Skeletal muscle tissue (tissue), 4 donors: ENCODE data around the gene WNT11. TPM values are rescaled to one million over a fixed set of nuclear protein-coding genes. Genes with fewer than 3 reads are reported as not detected.

Experiments used
- H3K27ac ChIP-seq: one replicate; pipeline ENCODE4 v1.7.0; 2013; ENCODE audit warnings: mild to moderate bottlenecking, low read depth, low read length, inconsistent platforms
- H3K27me3 ChIP-seq, 3 donors: one replicate each; pipeline ENCODE4 v1.7.0; 2013; ENCODE audit warnings: low read length in 3 of 3; ENCODE audit not compliant: control insufficient read depth in 3 of 3, insufficient read depth in 3 of 3
- H3K36me3 ChIP-seq, 3 donors: one replicate each; pipeline ENCODE4 v1.7.0; 2013; ENCODE audit warnings: low read length in 3 of 3; ENCODE audit not compliant: control insufficient read depth in 3 of 3, insufficient read depth in 3 of 3
- H3K4me1 ChIP-seq, 3 donors: one replicate each; pipeline ENCODE4 v1.7.0; 2013; ENCODE audit warnings: low read length in 3 of 3, mild to moderate bottlenecking in 3 of 3; ENCODE audit not compliant: control insufficient read depth in 3 of 3, insufficient read depth in 3 of 3
- H3K4me3 ChIP-seq, 3 donors: one replicate each; pipeline ENCODE4 v1.7.0; 2013; ENCODE audit warnings: low read length in 3 of 3
- H3K9ac ChIP-seq, 3 donors: one replicate each; pipeline ENCODE4 v1.7.0; 2013; ENCODE audit warnings: low read length in 3 of 3, mild to moderate bottlenecking in 3 of 3, moderate library complexity in 2 of 3, low read depth in 1 of 3
- H3K9me3 ChIP-seq, 3 donors: one replicate each; pipeline ENCODE4 v1.7.0; 2013; ENCODE audit warnings: low read length in 3 of 3; ENCODE audit not compliant: control insufficient read depth in 3 of 3
- total RNA-seq: library from RNA; depleted of rRNA; stranded (reverse); fragments of >200 nt; gene quantifications from one replicate; pipeline ENCODE4 v1.2.3, GENCODE V29; 2014
- donor health status: Osteomylitis.

Gene WNT11
- total RNA-seq, 1 donor from 2014 or later: 18.3 TPM

DNA sequence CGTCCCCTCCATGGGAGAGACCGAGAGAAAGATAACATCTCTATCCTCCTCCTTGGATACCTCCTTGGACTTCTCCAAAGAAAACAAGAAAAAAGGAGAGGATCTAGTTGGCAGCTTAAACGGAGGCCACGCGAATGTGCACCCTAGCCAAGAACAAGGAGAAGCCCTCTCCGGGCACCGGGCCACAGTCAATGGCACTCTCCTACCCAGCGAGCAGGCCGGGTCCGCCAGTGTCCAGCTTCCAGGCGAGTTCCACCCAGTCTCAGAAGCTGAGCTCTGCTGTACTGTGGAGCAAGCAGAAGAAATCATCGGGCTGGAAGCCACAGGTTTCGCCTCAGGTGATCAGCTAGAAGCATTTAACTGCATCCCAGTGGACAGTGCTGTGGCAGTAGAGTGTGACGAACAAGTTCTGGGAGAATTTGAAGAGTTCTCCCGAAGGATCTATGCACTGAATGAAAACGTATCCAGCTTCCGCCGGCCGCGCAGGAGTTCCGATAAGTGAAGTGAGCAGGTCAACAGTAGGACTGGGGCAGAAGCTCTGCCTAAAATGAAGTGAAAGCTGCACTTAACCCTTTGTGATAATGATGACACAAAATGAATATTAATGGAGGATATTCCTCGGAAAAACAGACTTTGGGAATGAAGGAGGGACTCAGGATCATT is 65.3 kb downstream of the WNT11 start:
- no peaks in the 10 kb centered on the region for H3K27me3 ChIP-seq
- H3K4me3 ChIP-seq: no peak overlapping the region
- peaks cover 6 to 12% (median 8%) of the 10 kb centered on the region in 3 donors for H3K36me3 ChIP-seq
- H3K27ac ChIP-seq: no peak overlapping the region
- no peaks in the 10 kb centered on the region for H3K9me3 ChIP-seq
- no peak overlapping the region for H3K9ac ChIP-seq
- H3K4me1 ChIP-seq: peaks cover 0 to 4% (median 2%) of the 10 kb centered on the region in 3 donors

DNA sequence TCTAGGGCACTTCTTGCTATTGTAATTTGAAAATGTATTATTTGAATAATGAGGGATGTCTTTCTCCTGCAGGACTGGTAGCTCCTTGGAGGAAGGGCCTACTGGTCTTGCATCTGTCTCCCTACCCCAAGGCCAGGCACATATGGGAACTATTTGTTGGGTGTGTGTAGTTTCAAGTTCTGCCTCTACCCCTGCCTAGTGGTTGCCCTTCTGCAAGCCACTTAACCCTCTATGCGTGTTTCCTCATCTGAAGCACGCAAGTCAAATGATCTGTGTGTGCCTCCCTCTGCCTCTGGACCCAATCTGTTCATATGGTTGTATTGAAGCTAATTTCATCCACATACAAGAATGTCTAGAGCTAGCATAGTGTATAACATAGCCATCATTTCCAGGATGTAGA is 67.0 kb downstream of the WNT11 start:
- H3K27me3 ChIP-seq: no peaks in the 10 kb centered on the region
- no peaks in the 10 kb centered on the region for H3K9me3 ChIP-seq
- peaks cover 6 to 12% (median 8%) of the 10 kb centered on the region in 3 donors for H3K36me3 ChIP-seq
- no peak overlapping the region for H3K4me3 ChIP-seq
- no peak overlapping the region for H3K27ac ChIP-seq
- H3K9ac ChIP-seq: peak overlapping the region in 1 of 3 donors; percentile 30
- H3K4me1 ChIP-seq: peaks cover 0 to 9% (median 4%) of the 10 kb centered on the region in 3 donors

Other genes starting within 250 kb of the WNT11 start
- 35.5 TPM for gene THAP12, start 174.6 kb upstream of the WNT11 start, total RNA-seq
- gene GVQW3, start 174.8 kb upstream of the WNT11 start, total RNA-seq: 5.7 TPM
- gene EMSY, start 238.5 kb upstream of the WNT11 start, total RNA-seq: 11.0 TPM